22Rv1 (cell line): ENCODE results near the gene TYRP1.

Source experiments
- CTCF ChIP-seq: fragments of 450-650 bp; IDR thresholded peaks from 2 replicates; pipeline ENCODE4 v1.5.1; 2017; ENCODE audit warnings: mild to moderate bottlenecking
- ZFX ChIP-seq: fragments of 450-650 bp; IDR thresholded peaks from 2 replicates; pipeline ENCODE4 v1.6.1; 2017; ENCODE audit warnings: antibody characterized with exemption, borderline replicate concordance

- no peak for TF ChIP-seq CTCF
- no peak for TF ChIP-seq ZFX
Observed at GRCh38 chr9:12708562-12709298, 15.5 kb downstream of the TYRP1 start.
